Endothelial cell of umbilical vein (primary cell): ENCODE measurements around the gene LYRM4. TPM values are rescaled to one million over a fixed set of nuclear protein-coding genes. Genes with fewer than 3 reads are reported as not detected.

Experiments used
- BruUV-seq: library from RNA; stranded (reverse); fragments of 400-500 nt; replicated peaks from 2 replicates; lab custom pipeline; 2021; lab: Mats Ljungman, UMichigan
- CTCF ChIA-PET: fragments of 300-600, 350-600 bp; sonication (Branson Sonifier 250); formaldehyde crosslinking; loops from one replicate; lab custom pipeline; 2021; ENCODE audit warnings: antibody characterized with exemption, inconsistent platforms; lab: Charles Lee
- POLR2A ChIA-PET: fragments of 300-600, 350-600 bp; sonication (Branson Sonifier 250); formaldehyde crosslinking; loops from one replicate; lab custom pipeline; 2021; ENCODE audit warnings: antibody characterized with exemption, inconsistent platforms; lab: Charles Lee
- DNase-seq: peaks from one replicate; pipeline ENCODE4 v3.0.0-alpha.2; 2011; ENCODE audit warnings: low read depth, low spot score
- FAIRE-seq: peaks from 2 replicates; lab custom pipeline; 2011; peaks lifted over from hg19 to GRCh38; lab: Jason Lieb, UNC
- H2AFZ ChIP-seq: 2 replicates; pipeline ENCODE4 v1.6.0; 2012; ENCODE audit warnings: low read depth, low read length, control low read depth, inconsistent platforms
- H3K27ac ChIP-seq: 2 replicates; pipeline ENCODE4 v1.5.1; 2011; ENCODE audit warnings: low read depth, mild to moderate bottlenecking, control low read depth, low read length, moderate library complexity; ENCODE audit not compliant: insufficient read depth
- H3K27me3 ChIP-seq, 2 experiments: 2 replicates each; pipeline versions ENCODE4 v1.6.0 to v1.6.1; 2011; ENCODE audit warnings: low read length in 2 of 2, mixed read lengths in 1 of 2; ENCODE audit not compliant: control insufficient read depth in 2 of 2, insufficient read depth in 2 of 2
- H3K36me3 ChIP-seq, 2 experiments: 2 replicates in 1 of 2; 3 replicates in 1 of 2; pipeline ENCODE4 v1.5.1; 2011; ENCODE audit warnings: low read length in 2 of 2, mild to moderate bottlenecking in 1 of 2, moderate library complexity in 1 of 2; ENCODE audit not compliant: control insufficient read depth in 2 of 2, insufficient read depth in 2 of 2; ENCODE audit errors: extremely low read depth in 1 of 2
- H3K4me1 ChIP-seq: 3 replicates; pipeline ENCODE4 v1.5.1; 2011; ENCODE audit warnings: mild to moderate bottlenecking, low read length; ENCODE audit not compliant: control insufficient read depth, insufficient read depth; ENCODE audit errors: extremely low read depth
- H3K4me2 ChIP-seq: 2 replicates; pipeline ENCODE4 v1.6.1; 2011; ENCODE audit warnings: low read length, control low read depth, mixed read lengths; ENCODE audit not compliant: insufficient read depth
- H3K4me3 ChIP-seq, 3 experiments: fragments of 200-600 bp in 1 of 3; sonication (generic), shearing (Covaris generic) in 1 of 3; replicated peaks in 1 of 3; 2 replicates each; pipeline ENCODE4 v1.5.1; 2011 to 2016; ENCODE audit warnings: control low read depth in 3 of 3, low read length in 3 of 3, mild to moderate bottlenecking in 2 of 3, inconsistent platforms in 1 of 3, low read depth in 1 of 3, moderate library complexity in 1 of 3; ENCODE audit not compliant: insufficient read depth in 1 of 3
- H3K79me2 ChIP-seq: 2 replicates; pipeline ENCODE4 v1.6.0; 2012; ENCODE audit warnings: low read length, inconsistent platforms; ENCODE audit not compliant: control insufficient read depth, insufficient read depth
- H3K9ac ChIP-seq: replicated peaks from 2 replicates; pipeline ENCODE3; 2011; ENCODE audit warnings: low read length, control low read depth; ENCODE audit not compliant: insufficient read depth; ENCODE audit errors: extremely low read depth
- H3K9me1 ChIP-seq: replicated peaks from 3 replicates; pipeline ENCODE4 v1.6.0; 2011; ENCODE audit warnings: mild to moderate bottlenecking, low read length; ENCODE audit not compliant: control insufficient read depth, insufficient read depth; ENCODE audit errors: extremely low read depth
- H3K9me3 ChIP-seq: replicated peaks from 2 replicates; pipeline ENCODE4 v1.5.1; 2012; ENCODE audit warnings: low read length, inconsistent platforms; ENCODE audit not compliant: control insufficient read depth, insufficient read depth
- H4K20me1 ChIP-seq: replicated peaks from 2 replicates; pipeline ENCODE3; 2011; ENCODE audit warnings: mild to moderate bottlenecking, low read length; ENCODE audit not compliant: control insufficient read depth, insufficient read depth; ENCODE audit errors: extremely low read depth
- EZH2 ChIP-seq: IDR thresholded peaks from 2 replicates; pipeline ENCODE4 v1.6.1; 2012; ENCODE audit warnings: borderline replicate concordance, low read depth, mild to moderate bottlenecking, moderate library complexity, low read length, inconsistent platforms; ENCODE audit not compliant: severe bottlenecking
- FOS ChIP-seq: IDR thresholded peaks from 2 replicates; pipeline ENCODE4 v1.6.1; 2011; ENCODE audit warnings: mild to moderate bottlenecking, low read length, moderate library complexity, borderline replicate concordance; ENCODE audit not compliant: insufficient read depth
- GATA2 ChIP-seq: IDR thresholded peaks from 2 replicates; pipeline ENCODE4 v1.7.0; 2011; ENCODE audit warnings: low read depth, mild to moderate bottlenecking, moderate library complexity, mixed read lengths, low read length; ENCODE audit not compliant: insufficient read length, insufficient read depth
- JUN ChIP-seq: IDR thresholded peaks from 2 replicates; pipeline ENCODE4 v1.6.1; 2011; ENCODE audit warnings: borderline replicate concordance, low read depth; ENCODE audit not compliant: insufficient read length, insufficient read depth
- MYC ChIP-seq: IDR thresholded peaks from one replicate; pipeline ENCODE4 v1.6.1; 2011; ENCODE audit warnings: mild to moderate bottlenecking, low read depth, low read length
- POLR2A ChIP-seq: IDR thresholded peaks from 2 replicates; pipeline ENCODE4 v1.6.1; 2012; ENCODE audit warnings: low read depth, mild to moderate bottlenecking, control low read depth, low read length
- POLR2AphosphoS5 ChIP-seq: IDR thresholded peaks from 2 replicates; pipeline ENCODE4 v1.6.1; 2012; ENCODE audit warnings: low read depth, mild to moderate bottlenecking, control low read depth, low read length, moderate library complexity; ENCODE audit not compliant: insufficient read depth
- dilution Hi-C: fragments of 300-500 bp; cut with MboI; formaldehyde crosslinking; loops from one replicate; pipeline ENCODE4 v1.15.0; 2019; ENCODE audit warnings: low sequenced_read_pairs; ENCODE audit not compliant: extremely low pct_ligation_motif_present
- intact Hi-C: fragments of 100-400 bp; cut with micrococcal nuclease; formaldehyde crosslinking; loops from one replicate; pipeline ENCODE4 v1.10.0; 2022
- polyA plus RNA-seq, 4 experiments: library from polyadenylated mRNA; depleted of rRNA in 3 of 4; stranded (reverse) in 3 of 4; unstranded in 1 of 4; fragments of >200 nt; gene quantifications; 2 replicates each; pipeline versions ENCODE4 v1.2.1 to v1.2.3, GENCODE V29; 2011 to 2012; ENCODE audit warnings: missing spikeins in 1 of 4
- total RNA-seq: library from RNA; stranded (reverse); gene quantifications from 2 replicates; pipeline ENCODE4 v1.2.3, GENCODE V29; 2021
- TF ChIP-seq, protein P1 (sequence below): IDR thresholded peaks from 2 replicates; pipeline ENCODE4 v1.6.1; 2011; ENCODE audit not compliant: insufficient read depth, insufficient read length
- TF ChIP-seq, protein P2 (sequence below), 2 donors: IDR thresholded peaks; 1 replicate in 1 of 2; 2 replicates in 1 of 2; pipeline ENCODE4 v1.5.1; 2011; ENCODE audit warnings: low read length in 2 of 2, mild to moderate bottlenecking in 2 of 2, moderate library complexity in 2 of 2, control low read depth in 1 of 2, inconsistent platforms in 1 of 2, low read depth in 1 of 2; ENCODE audit not compliant: insufficient read depth in 1 of 2; ENCODE audit errors: extremely low read depth in 1 of 2

LYRM4 gene
- total and polyA plus RNA-seq, 2 donors (not counting 3 experiments of a cell fraction or from before 2014, with no cell fraction given): 39.5 to 44.0 TPM

DNA sequence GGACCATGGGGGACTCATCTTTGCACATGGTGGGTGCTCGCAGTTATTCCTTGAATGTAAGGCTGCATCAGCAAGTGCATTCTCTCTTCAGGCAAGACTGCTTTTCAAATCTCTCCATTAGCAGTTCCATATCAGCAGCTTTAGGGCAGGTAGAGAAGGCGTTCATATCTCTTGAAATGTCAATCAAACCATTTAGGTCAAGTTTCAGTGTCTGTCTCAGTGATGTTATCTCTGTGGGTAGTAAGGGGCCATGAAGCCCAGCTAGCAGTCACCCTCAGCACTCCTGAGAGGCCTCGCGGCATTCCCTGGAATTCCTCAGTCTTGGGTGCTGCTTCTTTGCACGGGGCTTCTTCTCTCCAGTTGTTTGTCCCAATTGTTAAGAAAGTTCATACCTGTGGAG is 24.8 kb upstream of the LYRM4 start:
- dilution Hi-C loops: no loop called here
- H2AFZ ChIP-seq: no peak overlapping the region
- POLR2A ChIA-PET: no interaction called here
- intact Hi-C loops: no loop called here
- H4K20me1 ChIP-seq: no peaks in the 10 kb centered on the region
- H3K4me3 ChIP-seq: no peak overlapping the region
- FAIRE-seq: no peak
- no peaks in the 10 kb centered on the region for H3K4me1 ChIP-seq
- CTCF ChIA-PET: interaction anchor here (1.2 kb wide), 2 partner anchors 94 to 118 kb away, joined by 3 read pairs; no protein-coding TSS in a partner anchor
- no peak for TF ChIP-seq FOS
- TF ChIP-seq, protein P1, sequence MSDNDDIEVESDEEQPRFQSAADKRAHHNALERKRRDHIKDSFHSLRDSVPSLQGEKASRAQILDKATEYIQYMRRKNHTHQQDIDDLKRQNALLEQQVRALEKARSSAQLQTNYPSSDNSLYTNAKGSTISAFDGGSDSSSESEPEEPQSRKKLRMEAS: no peak
- no peak for TF ChIP-seq GATA2
- TF ChIP-seq, protein P2, sequence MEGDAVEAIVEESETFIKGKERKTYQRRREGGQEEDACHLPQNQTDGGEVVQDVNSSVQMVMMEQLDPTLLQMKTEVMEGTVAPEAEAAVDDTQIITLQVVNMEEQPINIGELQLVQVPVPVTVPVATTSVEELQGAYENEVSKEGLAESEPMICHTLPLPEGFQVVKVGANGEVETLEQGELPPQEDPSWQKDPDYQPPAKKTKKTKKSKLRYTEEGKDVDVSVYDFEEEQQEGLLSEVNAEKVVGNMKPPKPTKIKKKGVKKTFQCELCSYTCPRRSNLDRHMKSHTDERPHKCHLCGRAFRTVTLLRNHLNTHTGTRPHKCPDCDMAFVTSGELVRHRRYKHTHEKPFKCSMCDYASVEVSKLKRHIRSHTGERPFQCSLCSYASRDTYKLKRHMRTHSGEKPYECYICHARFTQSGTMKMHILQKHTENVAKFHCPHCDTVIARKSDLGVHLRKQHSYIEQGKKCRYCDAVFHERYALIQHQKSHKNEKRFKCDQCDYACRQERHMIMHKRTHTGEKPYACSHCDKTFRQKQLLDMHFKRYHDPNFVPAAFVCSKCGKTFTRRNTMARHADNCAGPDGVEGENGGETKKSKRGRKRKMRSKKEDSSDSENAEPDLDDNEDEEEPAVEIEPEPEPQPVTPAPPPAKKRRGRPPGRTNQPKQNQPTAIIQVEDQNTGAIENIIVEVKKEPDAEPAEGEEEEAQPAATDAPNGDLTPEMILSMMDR (IDR thresholded peaks at IDR 0.05; ENCODE audit: extremely low read depth in 1 of 2, insufficient read depth in 1 of 2, low read depth in 1 of 2, low read length in 2 of 2): no peak
- TF ChIP-seq MYC: no peak
- TF ChIP-seq POLR2A: no peak
- TF ChIP-seq EZH2: no peak
- TF ChIP-seq POLR2AphosphoS5: no peak
- TF ChIP-seq JUN: no peak
- no peaks in the 10 kb centered on the region for H3K9me3 ChIP-seq
- DNase-seq: no peak
- no peak overlapping the region for H3K4me2 ChIP-seq
- no peak overlapping the region for H3K27ac ChIP-seq
- H3K9me1 ChIP-seq: no peaks in the 10 kb centered on the region
- no TSS peak for BruUV-seq
- no peaks in the 10 kb centered on the region for H3K79me2 ChIP-seq
- no peak overlapping the region for H3K9ac ChIP-seq
- H3K27me3 ChIP-seq: no peaks in the 10 kb centered on the region
- no peaks in the 10 kb centered on the region for H3K36me3 ChIP-seq
